ENCODE measurements around the gene IFT88.

GRCh38 chr13:20671789-20672188 is 104.8 kb downstream of the IFT88 start:
- no peak for TF ChIP-seq CTCF (IDR thresholded peaks at IDR 0.05)
- no peak for TF ChIP-seq POLR2AphosphoS5 (IDR thresholded peaks at IDR 0.05)
- no peak for TF ChIP-seq EP300 (IDR thresholded peaks at IDR 0.05)

Measured in suprapubic skin (tissue), 4 donors.